Tongue (tissue), 2 donors: ENCODE results near the gene RHBDD2. TPM values are rescaled to one million over a fixed set of nuclear protein-coding genes. Genes with fewer than 3 reads are reported as not detected.
"Not testable (repeated sequence)": the region's sequence is repeated elsewhere in the genome, so short reads cannot be mapped to it uniquely, and the experiment has no call there.

Experiments used
- DNase-seq: peaks from one replicate; pipeline ENCODE4 v3.0.0-alpha.2; 2015
- total RNA-seq: library from RNA; depleted of rRNA; stranded (reverse); fragments of >200 nt; gene quantifications from one replicate; pipeline ENCODE4 v1.2.3, GENCODE V29; 2014

RHBDD2 gene
- 8.5 TPM for total RNA-seq

- DNase-seq: peak; percentile 98
Observed at GRCh38 chr7:75878769-75879611, at the start of gene RHBDD2. Gene RHBDD2 (plus strand): TSS chr7:75879034. CDS start chr7:75879083, 49 bp downstream.

- DNase-seq: not testable (repeated sequence)
Observed at GRCh38 chr7:75829656-75830055, 49.2 kb upstream of the RHBDD2 start.

- DNase-seq: no peak
Observed at GRCh38 chr7:75830978-75831377, 47.9 kb upstream of the RHBDD2 start.

- not testable (repeated sequence) for DNase-seq
Observed at GRCh38 chr7:75833662-75834061, 45.2 kb upstream of the RHBDD2 start.

GRCh38 chr7:75835688-75836285 lies 43.0 kb upstream of the RHBDD2 start:
- DNase-seq: no peak

- DNase-seq: no peak
Observed at GRCh38 chr7:75836798-75837197, 42.0 kb upstream of the RHBDD2 start.

GRCh38 chr7:75838281-75838930 lies 40.4 kb upstream of the RHBDD2 start:
- DNase-seq: not testable (repeated sequence)

- DNase-seq: no peak
Observed at GRCh38 chr7:75840029-75840428, 38.8 kb upstream of the RHBDD2 start.

- DNase-seq: peak; percentile 72
Observed at GRCh38 chr7:75842836-75843446, 35.9 kb upstream of the RHBDD2 start.

GRCh38 chr7:75843613-75844116 lies 35.2 kb upstream of the RHBDD2 start:
- no peak for DNase-seq

GRCh38 chr7:75844158-75844557 lies 34.7 kb upstream of the RHBDD2 start:
- DNase-seq: no peak

GRCh38 chr7:75845132-75845531 lies 33.7 kb upstream of the RHBDD2 start:
- DNase-seq: not testable (repeated sequence)

GRCh38 chr7:75847707-75848106 lies 31.1 kb upstream of the RHBDD2 start:
- DNase-seq: no peak

GRCh38 chr7:75849573-75849972 lies 29.3 kb upstream of the RHBDD2 start:
- DNase-seq: no peak

- no peak for DNase-seq
Observed at GRCh38 chr7:75850235-75850634, 28.6 kb upstream of the RHBDD2 start.

GRCh38 chr7:75854233-75854632 lies 24.6 kb upstream of the RHBDD2 start:
- DNase-seq: no peak

- DNase-seq: not testable (repeated sequence)
Observed at GRCh38 chr7:75854813-75855345, 24.0 kb upstream of the RHBDD2 start.

- no peak for DNase-seq
Observed at GRCh38 chr7:75856536-75856935, 22.3 kb upstream of the RHBDD2 start.

GRCh38 chr7:75858410-75858809 lies 20.4 kb upstream of the RHBDD2 start:
- no peak for DNase-seq

- DNase-seq: no peak
Observed at GRCh38 chr7:75861636-75862035, 17.2 kb upstream of the RHBDD2 start.

- not testable (repeated sequence) for DNase-seq
Observed at GRCh38 chr7:75864251-75864650, 14.6 kb upstream of the RHBDD2 start.

- DNase-seq: no peak
Observed at GRCh38 chr7:75866114-75866488, 12.7 kb upstream of the RHBDD2 start.
